H1 (cell line): Measurements from ENCODE around the gene TLR5. TPM values are rescaled to one million over a fixed set of nuclear protein-coding genes. Genes with fewer than 3 reads are reported as not detected.

Experiments
- CHD7 ChIP-seq: fragments of 300-600 bp; sonication (generic); IDR thresholded peaks from 2 replicates; pipeline ENCODE4 v1.7.1; 2012; ENCODE audit warnings: low read length, moderate library complexity, mild to moderate bottlenecking, inconsistent platforms; ENCODE audit not compliant: insufficient replicate concordance
- polyA plus RNA-seq, 7 experiments: library from polyadenylated mRNA; depleted of rRNA in 3 of 7; stranded (reverse) in 5 of 7; unstranded in 2 of 7; fragments of >200 nt in 5 of 7; fragments of 200-250 nt in 2 of 7; gene quantifications; 1 replicate in 5 of 7; 2 replicates in 1 of 7; 4 replicates in 1 of 7; pipeline versions ENCODE4 v1.2.1 to v1.2.3, GENCODE V29; 2011 to 2013; ENCODE audit warnings: missing spikeins in 2 of 7, mixed read lengths in 2 of 7
- total RNA-seq: library from RNA; stranded (reverse); fragmentation: NEBNext Ultra II Directional; extraction: Animal tissue kit (Norgen Biotek cat#: 25700); gene quantifications from 2 replicates; pipeline ENCODE4 v1.2.1, GENCODE V29; 2021

The TLR5 gene
- total and polyA plus RNA-seq, 2 of the 8 experiments (the other 6 are each of a cell fraction or from before 2014, with no cell fraction given) = 0.35 to 0.74 TPM

- TF ChIP-seq CHD7 = no peak
- TF ChIP-seq, all 59 proteins: peak for 0
Observed at GRCh38 chr1:223125766-223126165, 17.3 kb downstream of the TLR5 start (continued).
